Measurements from ENCODE around the gene LRRC27.

The LRRC27 gene

GRCh38 chr10:132357286-132358058, 25.5 kb downstream of the LRRC27 start:
- DNase-seq (ENCODE audit: low read depth in 2 of 2) = no peak

- no peak for DNase-seq (ENCODE audit: low read depth in 2 of 2)
These were observed 27.5 kb downstream of the LRRC27 start for GRCh38 chr10:132359305-132360040.

GRCh38 chr10:132360766-132361447, 28.9 kb downstream of the LRRC27 start:
- DNase-seq (ENCODE audit: low read depth in 2 of 2) = no peak

GRCh38 chr10:132361581-132362101, 29.6 kb downstream of the LRRC27 start:
- no peak for DNase-seq (ENCODE audit: low read depth in 2 of 2)

DNA sequence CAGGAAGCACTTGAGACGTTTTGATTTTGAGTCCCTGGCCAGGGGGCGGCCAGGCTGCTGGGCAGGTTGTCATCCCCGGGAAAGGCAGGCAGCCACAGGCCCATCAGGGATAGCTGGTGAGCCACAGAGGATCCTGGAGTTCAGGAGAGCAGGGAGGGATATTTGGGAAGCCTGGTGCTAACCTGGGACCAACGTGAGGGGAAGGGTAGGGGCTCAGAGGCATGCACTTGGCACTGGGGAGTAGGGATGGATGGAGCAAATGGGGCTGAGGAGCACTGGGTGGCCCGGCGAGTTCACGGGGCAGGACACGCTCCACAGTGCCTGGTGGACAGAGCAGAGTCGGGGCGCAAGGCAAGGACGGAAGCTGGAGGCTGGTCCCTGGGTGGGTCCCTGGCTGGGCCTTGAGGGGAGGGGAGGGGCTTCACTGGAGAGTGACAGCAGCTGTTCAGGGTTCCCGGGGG, 30.2 kb downstream of the LRRC27 start:
- no peak for DNase-seq (ENCODE audit: low read depth in 2 of 2)

DNA sequence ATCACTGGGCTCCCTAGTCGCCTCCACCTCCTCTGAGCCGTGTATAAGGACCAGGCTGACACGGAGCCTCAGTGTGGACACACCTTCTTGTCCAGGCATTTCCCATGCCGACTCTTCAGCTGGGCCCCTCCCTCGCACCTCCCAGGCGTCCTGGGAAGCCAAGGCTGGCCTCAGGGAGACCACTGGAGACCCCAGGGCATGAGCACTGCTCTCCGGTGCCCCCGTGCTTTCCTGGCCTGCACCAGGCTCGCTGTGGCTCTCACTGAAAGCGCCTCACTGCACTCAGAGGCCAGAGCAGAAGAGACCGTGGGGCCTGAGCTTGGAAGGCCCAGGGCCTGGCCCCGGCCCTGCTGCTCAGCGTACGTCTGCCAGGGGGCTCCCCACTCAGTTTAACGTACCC, 31.4 kb downstream of the LRRC27 start:
- DNase-seq (ENCODE audit: low read depth in 2 of 2) = no peak

DNA sequence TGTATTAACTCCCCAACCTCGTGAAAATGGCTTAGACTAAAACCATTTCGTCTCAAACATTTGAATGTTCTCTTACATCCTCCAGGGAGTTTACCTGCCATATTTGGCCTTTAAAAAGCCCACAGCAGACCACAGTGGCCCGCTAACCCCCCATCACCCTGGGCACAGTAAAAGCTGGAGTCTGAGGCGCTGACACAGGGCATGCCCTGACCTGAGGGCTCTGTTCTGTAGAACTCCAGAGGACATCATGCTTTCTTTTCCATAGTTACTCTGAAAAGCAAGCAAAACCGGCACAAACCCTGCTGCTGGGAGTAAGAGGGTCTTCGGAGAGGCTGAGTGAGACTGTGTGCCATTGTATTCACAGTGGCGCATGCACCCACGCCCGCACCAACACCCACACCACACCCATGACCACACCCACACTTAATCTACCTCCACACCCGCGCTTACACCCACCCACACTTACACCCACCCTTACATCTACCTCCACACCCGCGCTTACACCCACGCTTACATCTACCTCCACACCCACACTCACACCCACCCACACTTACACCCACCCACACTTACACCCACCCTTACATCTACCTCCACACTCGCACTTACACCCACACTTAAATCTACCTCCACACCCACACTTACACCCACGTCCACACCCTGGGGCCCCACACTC, 32.1 kb downstream of the LRRC27 start:
- no peak for DNase-seq (ENCODE audit: low read depth in 2 of 2)

GRCh38 chr10:132364594-132364970, 32.6 kb downstream of the LRRC27 start:
- DNase-seq (ENCODE audit: low read depth in 2 of 2) = no peak

DNA sequence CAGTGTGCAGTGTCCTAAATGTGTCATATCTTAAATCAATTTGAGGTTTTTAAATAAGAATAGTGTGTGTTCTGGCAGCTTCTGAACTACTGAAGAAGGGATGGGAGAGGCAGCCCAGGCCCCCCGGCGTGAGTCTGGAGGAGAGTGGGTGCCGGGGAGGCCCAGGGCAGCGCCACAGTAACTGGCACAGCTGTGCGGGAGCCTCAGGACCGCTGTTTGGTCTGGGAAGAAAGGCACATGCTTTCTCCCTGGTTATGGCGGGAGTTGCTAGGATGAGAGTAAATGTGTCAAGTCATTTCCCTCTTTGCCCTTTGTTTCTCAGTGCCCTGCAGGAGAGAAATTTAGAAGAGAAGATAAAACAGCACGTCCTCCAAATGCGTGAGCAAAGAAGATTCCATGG, 33.1 kb downstream of the LRRC27 start:
- no peak for DNase-seq (ENCODE audit: low read depth in 2 of 2)

GRCh38 chr10:132366006-132366405, 34.0 kb downstream of the LRRC27 start:
- DNase-seq (ENCODE audit: low read depth in 2 of 2) = no peak

DNA sequence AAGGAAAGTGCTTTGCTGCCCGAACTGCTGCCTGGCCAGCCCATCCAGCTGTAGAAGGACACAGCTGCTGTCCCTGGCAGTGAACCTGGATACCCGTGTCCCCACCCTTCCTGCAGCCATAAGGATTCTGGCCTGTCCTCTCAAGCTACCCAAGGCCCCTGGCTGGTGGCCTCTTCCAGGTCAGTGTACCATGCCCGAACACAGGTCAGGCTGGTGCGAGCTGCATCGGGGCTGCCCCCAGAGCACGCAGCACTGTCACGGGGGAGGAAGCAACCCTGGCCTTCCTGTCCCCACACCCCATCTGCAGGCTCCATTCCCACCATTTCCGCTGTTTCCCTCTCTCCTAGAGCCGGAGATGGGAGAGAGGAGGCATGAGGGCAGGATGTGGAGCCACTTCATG, 34.5 kb downstream of the LRRC27 start:
- DNase-seq (ENCODE audit: low read depth in 2 of 2) = no peak

DNA sequence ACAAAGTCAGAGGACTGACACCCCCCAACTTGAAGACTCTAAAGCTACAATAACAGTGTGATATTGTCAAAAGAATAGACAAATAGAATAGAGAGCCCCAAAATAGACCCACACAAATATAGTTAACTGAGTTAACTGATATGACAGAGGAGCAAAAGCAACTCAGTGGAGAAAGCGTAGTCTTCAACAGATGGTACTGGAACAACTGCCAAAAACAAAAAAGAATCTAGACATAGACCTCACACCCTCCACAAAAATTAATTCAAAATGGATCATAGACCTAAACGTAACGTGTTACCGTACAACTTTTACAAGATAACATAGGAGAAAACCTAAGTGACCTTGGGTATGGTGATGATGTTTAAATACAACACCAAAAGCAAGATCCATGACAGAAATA, 36.4 kb downstream of the LRRC27 start:
- DNase-seq (ENCODE audit: low read depth in 2 of 2) = no peak

DNA sequence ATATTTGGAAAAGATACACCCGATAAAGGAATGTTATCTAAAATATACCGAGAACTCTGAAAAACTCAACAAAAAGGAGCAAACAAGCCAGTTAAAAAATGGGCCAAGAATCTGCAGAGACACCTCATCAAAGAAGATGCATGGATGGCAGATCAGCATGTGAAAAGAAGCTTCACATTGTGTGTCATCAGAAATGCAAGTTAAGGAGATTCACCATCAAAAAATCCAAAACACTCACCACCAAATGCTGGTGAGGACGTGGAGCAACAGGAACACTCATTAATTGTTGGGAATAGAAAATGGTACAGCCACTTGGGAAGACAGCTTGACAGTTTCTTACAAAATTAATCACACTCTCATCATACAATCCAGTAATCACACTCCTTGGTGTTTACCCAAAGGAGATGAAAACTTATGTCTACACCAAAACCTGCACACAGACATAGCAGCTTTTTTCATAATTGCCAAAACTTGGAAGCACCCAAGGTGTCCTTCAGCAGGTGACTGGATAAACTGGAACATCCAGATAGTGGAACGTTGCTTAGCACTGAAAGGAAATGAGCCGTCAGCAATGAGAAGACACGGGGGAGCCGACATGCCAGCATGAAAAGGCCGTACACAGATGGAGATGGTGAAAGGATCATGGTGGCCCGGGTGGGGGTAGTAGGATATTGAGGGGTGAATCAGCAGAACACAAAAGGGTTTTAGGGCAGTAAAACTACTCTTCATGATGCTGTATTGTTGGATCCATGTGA, 37.1 kb downstream of the LRRC27 start:
- DNase-seq (ENCODE audit: low read depth in 2 of 2) = no peak

DNA sequence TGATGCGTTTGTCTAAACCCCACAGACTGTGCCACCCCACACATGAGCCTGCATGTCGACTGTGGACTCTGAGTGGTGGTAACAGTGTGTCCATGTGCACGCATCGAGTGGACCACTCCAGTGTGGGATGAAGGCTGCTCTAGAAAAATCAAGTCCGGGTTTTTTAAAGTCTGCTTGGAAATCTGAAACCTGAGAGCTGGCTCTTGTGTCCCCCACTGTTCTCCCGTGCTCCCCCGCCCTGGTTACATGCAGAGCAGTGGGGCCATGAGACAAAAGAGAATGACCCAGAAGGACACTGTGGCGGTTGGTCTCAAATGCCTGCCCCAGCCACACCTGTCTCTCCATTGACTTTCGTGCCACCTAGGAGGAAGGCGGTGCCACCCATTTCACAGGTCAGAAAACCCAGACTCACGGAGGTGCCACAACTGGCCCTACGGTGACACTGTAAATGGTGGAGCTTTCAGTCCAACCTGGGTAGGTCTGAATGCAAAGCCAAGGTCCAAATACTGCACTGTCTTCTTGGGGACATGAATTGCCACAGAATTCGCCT, 37.7 kb downstream of the LRRC27 start:
- DNase-seq (ENCODE audit: low read depth in 2 of 2) = no peak

- no peak for DNase-seq (ENCODE audit: low read depth in 2 of 2)
These were observed 38.7 kb downstream of the LRRC27 start for GRCh38 chr10:132370426-132371340.

DNA sequence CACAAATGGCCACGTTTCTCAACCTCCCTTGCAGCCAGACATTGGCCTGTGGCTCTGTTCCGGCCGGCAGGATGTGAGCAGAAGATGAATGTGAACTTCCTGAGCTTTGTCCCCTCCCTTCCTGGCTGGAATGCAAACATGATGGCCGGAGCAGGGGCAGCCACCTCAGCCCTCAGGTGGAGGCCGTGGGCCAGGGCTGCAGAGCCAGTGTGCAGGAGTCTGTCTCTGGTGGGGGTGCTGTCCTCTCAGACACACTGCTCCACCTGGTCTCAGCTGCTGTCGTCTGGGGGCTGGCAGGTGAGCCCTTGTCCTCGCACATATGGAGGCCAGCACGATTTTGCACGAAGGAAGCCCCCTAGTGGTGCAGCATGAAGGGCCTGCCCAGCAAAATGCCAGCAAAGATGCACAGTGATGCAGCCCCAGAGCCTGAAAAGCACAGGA, 39.7 kb downstream of the LRRC27 start:
- no peak for DNase-seq (ENCODE audit: low read depth in 2 of 2)

- DNase-seq (ENCODE audit: low read depth in 2 of 2) = no peak
These were observed 40.6 kb downstream of the LRRC27 start for GRCh38 chr10:132372516-132373095.

DNA sequence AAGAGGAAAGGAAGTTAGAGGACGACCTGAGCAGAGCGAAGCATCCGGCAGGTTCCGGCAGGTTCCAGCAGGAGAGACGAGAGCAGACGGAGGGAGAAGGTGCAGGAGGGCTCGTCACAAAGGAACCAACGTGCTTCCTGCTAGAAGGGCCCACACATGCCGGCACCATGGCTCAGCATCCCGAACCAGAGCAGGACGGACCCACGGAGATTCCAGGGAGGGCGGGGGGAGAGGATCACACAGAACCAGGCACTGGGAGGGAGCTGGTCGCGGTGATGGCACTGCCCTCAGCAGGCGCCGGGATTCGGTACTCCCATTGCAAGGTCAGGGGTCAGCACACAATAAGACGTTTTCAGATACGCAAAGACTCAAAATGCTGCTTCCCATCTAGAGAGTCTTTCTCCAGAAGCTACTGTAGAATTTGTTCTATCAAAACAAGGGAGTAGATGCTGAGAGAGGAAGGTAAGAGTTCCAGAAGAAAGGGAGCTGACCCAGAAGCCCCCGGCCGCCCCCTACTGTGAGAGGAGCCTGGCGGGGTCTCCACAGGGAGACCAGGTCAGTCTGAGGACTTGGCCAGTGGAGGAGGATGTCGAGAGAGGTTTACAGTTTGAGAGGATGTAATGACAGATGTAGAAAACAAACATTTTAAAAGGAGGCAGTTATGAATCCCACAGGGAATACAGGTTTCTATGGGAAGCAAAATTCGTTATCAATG, 41.4 kb downstream of the LRRC27 start:
- no peak for DNase-seq (ENCODE audit: low read depth in 2 of 2)

DNA sequence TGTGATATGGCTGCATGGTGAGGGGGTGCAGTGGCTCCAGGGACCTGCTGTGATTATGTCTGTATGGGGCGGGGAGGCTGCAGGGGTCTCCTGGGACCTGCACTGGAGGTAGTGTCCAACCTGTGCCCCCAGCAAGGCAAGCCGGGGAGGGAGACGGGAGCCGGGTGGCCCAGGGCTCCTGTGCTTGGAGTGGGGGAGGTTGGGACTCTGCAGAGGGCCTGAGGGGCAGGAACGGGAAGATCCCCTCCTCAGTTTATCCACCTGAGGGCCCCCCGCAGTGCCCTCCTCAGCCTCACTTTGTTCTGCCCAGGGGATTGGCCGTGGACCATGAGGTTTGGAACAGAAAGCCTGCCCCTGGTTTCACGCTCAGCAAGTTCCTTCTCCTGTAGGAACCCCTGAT, 42.2 kb downstream of the LRRC27 start:
- DNase-seq (ENCODE audit: low read depth in 2 of 2) = no peak

Measured in stimulated activated CD8-positive, alpha-beta memory T cell treated with anti-CD3 and anti-CD28 coated beads, Interleukin-7, amount 100 ng/mL, for 1 hour (primary cell).